ENCODE results near the gene RHBDL1. TPM values are rescaled to one million over a fixed set of nuclear protein-coding genes. Genes with fewer than 3 reads are reported as not detected.

The RHBDL1 gene
- polyA plus RNA-seq, 1 donor (not counting 4 experiments of a cell fraction or from before 2014, with no cell fraction given): 0.71 TPM

DNA sequence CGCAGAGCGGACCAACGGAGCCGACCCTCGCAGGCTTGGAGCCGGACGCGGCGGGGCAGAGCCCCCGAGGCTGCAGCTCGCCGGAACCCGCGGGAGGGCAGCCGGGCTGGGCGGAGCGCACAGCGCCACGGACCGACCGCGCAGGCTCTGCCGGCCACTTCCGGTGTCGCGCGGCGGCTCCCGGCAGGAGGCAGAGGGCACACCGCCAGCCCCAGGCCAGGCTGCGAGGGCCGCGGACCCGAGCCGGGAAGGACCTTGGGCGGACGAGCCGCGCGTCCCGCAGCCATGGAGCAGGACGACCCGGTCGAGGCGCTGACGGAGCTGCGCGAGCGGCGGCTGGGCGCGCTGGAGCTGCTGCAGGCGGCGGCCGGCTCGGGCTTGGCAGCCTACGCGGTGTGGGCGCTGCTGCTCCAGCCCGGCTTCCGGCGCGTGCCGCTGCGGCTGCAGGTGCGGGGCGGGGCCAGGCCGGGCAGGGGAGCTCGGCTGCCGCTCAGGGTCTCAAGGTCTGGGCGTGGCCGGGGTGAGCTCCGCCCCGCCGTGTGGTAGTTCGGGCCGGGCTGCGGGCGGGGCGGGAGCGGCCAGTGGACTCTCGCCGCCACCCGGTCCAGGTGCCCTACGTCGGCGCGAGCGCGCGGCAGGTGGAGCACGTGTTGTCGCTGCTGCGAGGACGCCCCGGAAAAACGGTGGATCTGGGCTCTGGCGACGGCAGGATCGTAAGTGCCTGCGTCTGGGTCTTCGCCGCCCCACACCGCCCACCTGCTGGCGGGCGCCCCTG, 45.7 kb downstream of the RHBDL1 start, which contains the start of gene ANTKMT:
TSS of gene ANTKMT (plus strand) at position 157 of the 775 bp plus-strand sequence. CDS start at position 286, 129 bp downstream.
- dilution Hi-C loops (cut with MboI; ENCODE audit: extremely low pct_ligation_motif_present, low sequenced_read_pairs): no loop called here
- H3K27me3 ChIP-seq (ENCODE audit: control insufficient read depth, extremely low read depth, insufficient read depth, low read length): no peaks in the 10 kb centered on the region
- H3K79me2 ChIP-seq (ENCODE audit: control insufficient read depth, insufficient read depth, low read length): peaks cover 7% of the 10 kb centered on the region
- H3K4me2 ChIP-seq (ENCODE audit: control insufficient read depth, extremely low read depth, insufficient read depth, low read depth, low read length): peak within 1 kb of the TSS; percentile 76
- DNase-seq (ENCODE audit: low read depth, low spot score) (no peak), FAIRE-seq (no peak)
- peaks cover 2% of the 10 kb centered on the region for H3K9me1 ChIP-seq (ENCODE audit: control insufficient read depth, extremely low read depth, insufficient read depth, low read length)
- H3K27ac ChIP-seq (ENCODE audit: control insufficient read depth, insufficient read depth, low read length): peak within 1 kb of the TSS; percentile 66
- H3K9ac ChIP-seq (ENCODE audit: control insufficient read depth, extremely low read depth, insufficient read depth, low read length): peak within 1 kb of the TSS; percentile 79
- TF ChIP-seq, protein P1, sequence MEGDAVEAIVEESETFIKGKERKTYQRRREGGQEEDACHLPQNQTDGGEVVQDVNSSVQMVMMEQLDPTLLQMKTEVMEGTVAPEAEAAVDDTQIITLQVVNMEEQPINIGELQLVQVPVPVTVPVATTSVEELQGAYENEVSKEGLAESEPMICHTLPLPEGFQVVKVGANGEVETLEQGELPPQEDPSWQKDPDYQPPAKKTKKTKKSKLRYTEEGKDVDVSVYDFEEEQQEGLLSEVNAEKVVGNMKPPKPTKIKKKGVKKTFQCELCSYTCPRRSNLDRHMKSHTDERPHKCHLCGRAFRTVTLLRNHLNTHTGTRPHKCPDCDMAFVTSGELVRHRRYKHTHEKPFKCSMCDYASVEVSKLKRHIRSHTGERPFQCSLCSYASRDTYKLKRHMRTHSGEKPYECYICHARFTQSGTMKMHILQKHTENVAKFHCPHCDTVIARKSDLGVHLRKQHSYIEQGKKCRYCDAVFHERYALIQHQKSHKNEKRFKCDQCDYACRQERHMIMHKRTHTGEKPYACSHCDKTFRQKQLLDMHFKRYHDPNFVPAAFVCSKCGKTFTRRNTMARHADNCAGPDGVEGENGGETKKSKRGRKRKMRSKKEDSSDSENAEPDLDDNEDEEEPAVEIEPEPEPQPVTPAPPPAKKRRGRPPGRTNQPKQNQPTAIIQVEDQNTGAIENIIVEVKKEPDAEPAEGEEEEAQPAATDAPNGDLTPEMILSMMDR (optimal IDR thresholded peaks at IDR 0.05 in 1 of 3, IDR thresholded peaks at IDR 0.05 in 1 of 3, conservative IDR thresholded peaks at IDR 0.05 in 1 of 3; ENCODE audit: extremely low read depth in 1 of 3, insufficient read depth in 2 of 3, low read length in 3 of 3): no peak
- no peak for TF ChIP-seq EZH2 (IDR thresholded peaks at IDR 0.05; ENCODE audit: low read length)
- no peaks in the 10 kb centered on the region for H3K9me3 ChIP-seq (ENCODE audit: control insufficient read depth, low read depth, low read length)
- H3K4me3 ChIP-seq (ENCODE audit: control insufficient read depth in 2 of 3, extremely low read depth in 1 of 3, insufficient read depth in 2 of 3, low read depth in 1 of 3, low read length in 3 of 3): peak within 1 kb of the TSS; percentile 60 to 83 (median 81)
- H3K4me1 ChIP-seq (ENCODE audit: control insufficient read depth, extremely low read depth, insufficient read depth, low read length): peaks cover 15% of the 10 kb centered on the region
- H4K20me1 ChIP-seq (ENCODE audit: control insufficient read depth, extremely low read depth, insufficient read depth, low read length): peaks cover 5% of the 10 kb centered on the region
- H2AFZ ChIP-seq (ENCODE audit: control insufficient read depth, low read length): peak within 1 kb of the TSS; percentile 73
- peaks cover 0 to 1% of the 10 kb centered on the region in 2 experiments for H3K36me3 ChIP-seq (ENCODE audit: control insufficient read depth in 2 of 2, extremely low read depth in 1 of 2, insufficient read depth in 2 of 2, low read length in 2 of 2)

DNA sequence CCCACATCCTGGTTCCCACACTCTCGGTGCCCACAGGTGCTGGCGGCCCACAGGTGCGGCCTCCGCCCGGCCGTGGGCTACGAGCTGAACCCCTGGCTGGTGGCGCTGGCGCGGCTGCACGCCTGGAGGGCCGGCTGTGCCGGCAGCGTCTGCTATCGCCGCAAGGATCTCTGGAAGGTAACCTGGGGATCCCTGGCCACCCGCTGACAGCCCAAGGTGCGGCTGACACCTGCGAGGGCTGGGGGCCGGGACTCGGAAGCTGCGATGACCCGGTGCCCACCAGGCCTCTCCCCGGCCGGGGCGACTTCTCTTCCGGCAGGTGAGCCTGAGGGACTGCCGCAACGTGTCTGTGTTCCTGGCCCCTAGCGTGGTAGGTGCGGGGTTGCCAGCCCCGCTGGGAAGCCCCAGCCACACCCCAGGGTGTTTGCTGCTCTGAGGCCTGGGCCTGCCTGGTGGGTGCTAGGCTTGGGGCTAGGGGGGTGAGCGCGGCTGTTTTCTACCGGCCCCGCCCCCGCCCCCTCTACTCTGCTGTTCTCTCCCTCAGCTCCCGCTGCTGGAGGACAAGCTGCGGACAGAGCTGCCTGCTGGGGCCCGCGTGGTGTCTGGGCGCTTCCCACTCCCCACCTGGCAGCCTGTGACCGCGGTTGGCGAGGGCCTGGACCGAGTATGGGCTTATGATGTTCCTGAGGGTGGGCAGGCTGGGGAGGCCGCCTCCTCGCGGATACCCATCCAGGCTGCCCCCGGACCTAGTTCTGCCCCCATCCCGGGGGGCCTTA, 46.5 kb downstream of the RHBDL1 start:
- no peak for FAIRE-seq
- DNase-seq (ENCODE audit: low read depth, low spot score): no peak
- dilution Hi-C loops (cut with MboI; ENCODE audit: extremely low pct_ligation_motif_present, low sequenced_read_pairs): no loop called here
- Histone ChIP-seq H3K9ac (ENCODE audit: control insufficient read depth, extremely low read depth, insufficient read depth, low read length) (no peak overlapping the region), H3K27ac (ENCODE audit: control insufficient read depth, insufficient read depth, low read length) (no peak overlapping the region), H3K79me2 (ENCODE audit: control insufficient read depth, insufficient read depth, low read length) (peaks cover under 1% of the 10 kb centered on the region), H3K4me2 (ENCODE audit: control insufficient read depth, extremely low read depth, insufficient read depth, low read depth, low read length) (peak overlapping the region; percentile 76), H3K4me3 (ENCODE audit: control insufficient read depth in 2 of 3, extremely low read depth in 1 of 3, insufficient read depth in 2 of 3, low read depth in 1 of 3, low read length in 3 of 3) (peak overlapping the region; percentile 51 to 83 (median 81)), H3K4me1 (ENCODE audit: control insufficient read depth, extremely low read depth, insufficient read depth, low read length) (peaks cover 15% of the 10 kb centered on the region), H3K27me3 (ENCODE audit: control insufficient read depth, extremely low read depth, insufficient read depth, low read length) (no peaks in the 10 kb centered on the region), H3K36me3 (ENCODE audit: control insufficient read depth in 2 of 2, extremely low read depth in 1 of 2, insufficient read depth in 2 of 2, low read length in 2 of 2) (peaks cover 0 to 1% of the 10 kb centered on the region in 2 experiments), H3K9me3 (ENCODE audit: control insufficient read depth, low read depth, low read length) (no peaks in the 10 kb centered on the region), H2AFZ (ENCODE audit: control insufficient read depth, low read length) (no peak overlapping the region), H4K20me1 (ENCODE audit: control insufficient read depth, extremely low read depth, insufficient read depth, low read length) (peaks cover 3% of the 10 kb centered on the region), H3K9me1 (ENCODE audit: control insufficient read depth, extremely low read depth, insufficient read depth, low read length) (peaks cover 2% of the 10 kb centered on the region)
- TF ChIP-seq, protein P1 (optimal IDR thresholded peaks at IDR 0.05 in 1 of 3, IDR thresholded peaks at IDR 0.05 in 1 of 3, conservative IDR thresholded peaks at IDR 0.05 in 1 of 3; ENCODE audit: extremely low read depth in 1 of 3, insufficient read depth in 2 of 3, low read length in 3 of 3): no peak
- TF ChIP-seq EZH2 (IDR thresholded peaks at IDR 0.05; ENCODE audit: low read length): no peak
